Skeletal muscle satellite cell (primary cell): ENCODE measurements around the gene SPSB1.
A peak's percentile ranks its signal among the peaks of the same experiment; 100 is the strongest.

Source experiments
- H3K27me3 ChIP-seq: 2 replicates; pipeline ENCODE4 v1.7.0; 2013; ENCODE audit warnings: low read length; ENCODE audit not compliant: control insufficient read depth, insufficient read depth
- H3K36me3 ChIP-seq: 2 replicates; pipeline ENCODE4 v1.7.0; 2013; ENCODE audit warnings: mild to moderate bottlenecking, control low read depth, low read length; ENCODE audit not compliant: insufficient read depth
- H3K4me1 ChIP-seq: 2 replicates; pipeline ENCODE4 v1.7.0; 2013; ENCODE audit warnings: low read length; ENCODE audit not compliant: control insufficient read depth, insufficient read depth
- H3K4me2 ChIP-seq: 2 replicates; pipeline ENCODE4 v1.7.0; 2013; ENCODE audit warnings: mild to moderate bottlenecking, low read length
- H3K4me3 ChIP-seq: 2 replicates; pipeline ENCODE4 v1.7.0; 2013; ENCODE audit warnings: low read length
- H3K9ac ChIP-seq: 2 replicates; pipeline ENCODE4 v1.7.0; 2013; ENCODE audit warnings: mild to moderate bottlenecking, low read depth, low read length, moderate library complexity
- H3K9me3 ChIP-seq: replicated peaks from 2 replicates; pipeline ENCODE4 v1.7.0; 2013; ENCODE audit warnings: mild to moderate bottlenecking, control low read depth, low read length

Gene SPSB1

GRCh38 chr1:9308236-9308785 is 15.6 kb downstream of the SPSB1 start:
- Histone ChIP-seq H3K9me3 (no peaks in the 10 kb centered on the region), H3K4me3 (no peak overlapping the region), H3K9ac (no peak overlapping the region), H3K36me3 (no peaks in the 10 kb centered on the region), H3K4me1 (peaks cover 6% of the 10 kb centered on the region), H3K4me2 (no peak overlapping the region), H3K27me3 (no peaks in the 10 kb centered on the region)

DNA sequence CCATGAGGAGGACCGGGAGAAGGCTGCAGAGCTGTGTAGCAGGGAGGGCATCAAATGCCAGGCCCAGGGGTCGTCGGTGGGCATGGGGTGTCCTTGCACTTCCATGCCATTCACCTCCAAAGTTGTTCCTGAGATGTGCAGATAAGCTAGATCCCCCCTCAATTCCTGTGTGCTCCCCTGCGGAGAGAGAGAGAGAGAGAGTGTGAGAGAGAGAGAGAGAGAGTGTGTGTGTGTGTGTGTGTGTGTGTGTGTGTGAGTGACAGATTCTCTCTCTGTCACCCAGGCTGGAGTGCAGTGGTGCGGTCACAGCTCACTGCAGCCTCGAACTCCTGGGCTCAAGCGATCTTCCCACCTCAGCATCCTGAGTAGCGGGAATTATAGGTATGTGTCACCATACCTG is 16.4 kb downstream of the SPSB1 start:
- H3K27me3 ChIP-seq = no peaks in the 10 kb centered on the region
- no peaks in the 10 kb centered on the region for H3K36me3 ChIP-seq
- no peak overlapping the region for H3K4me3 ChIP-seq
- H3K4me2 ChIP-seq = no peak overlapping the region
- no peaks in the 10 kb centered on the region for H3K9me3 ChIP-seq
- no peaks in the 10 kb centered on the region for H3K4me1 ChIP-seq
- H3K9ac ChIP-seq = no peak overlapping the region

DNA sequence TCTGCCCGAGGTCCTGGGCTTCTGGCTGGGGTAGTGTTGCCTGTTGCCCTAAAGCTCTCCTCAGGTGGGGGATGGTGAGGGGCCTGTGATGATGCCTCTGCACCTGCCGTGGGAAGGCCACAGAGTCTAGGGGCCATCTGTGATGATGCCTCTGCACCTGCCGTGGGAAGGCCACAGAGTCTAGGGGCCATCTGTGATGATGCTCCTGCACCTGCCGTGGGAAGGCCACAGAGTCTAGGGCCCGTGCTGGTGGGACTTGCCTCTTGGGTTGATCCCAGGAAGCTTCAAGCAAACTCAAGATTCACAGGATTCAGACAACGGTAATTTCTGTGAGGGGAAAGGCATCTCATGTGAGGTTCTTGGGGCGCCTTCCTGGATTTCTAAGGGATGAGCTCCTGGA is 17.3 kb downstream of the SPSB1 start:
- Histone ChIP-seq H3K36me3 (peaks cover under 1% of the 10 kb centered on the region), H3K9ac (no peak overlapping the region), H3K27me3 (no peaks in the 10 kb centered on the region)

DNA sequence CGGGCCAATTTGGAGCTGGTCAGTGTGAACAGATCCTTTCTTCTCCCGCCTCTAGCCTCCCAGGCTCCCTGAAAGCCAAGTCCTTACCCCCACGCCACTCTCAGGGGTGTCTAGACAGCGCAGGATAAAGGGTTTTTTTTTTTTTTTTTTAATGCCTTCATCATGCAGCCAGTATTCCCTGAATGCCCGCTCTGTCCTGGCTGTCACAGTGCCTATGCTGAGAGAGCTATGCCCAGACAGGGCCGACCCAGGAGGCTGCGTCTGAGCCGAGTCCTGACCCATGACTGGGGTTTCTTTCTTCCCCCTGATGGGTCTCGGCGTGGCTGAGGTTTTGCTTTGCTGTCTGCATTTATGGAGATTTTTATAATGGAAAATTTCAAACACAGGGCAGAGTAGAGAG is 18.3 kb downstream of the SPSB1 start:
- no peaks in the 10 kb centered on the region for H3K9me3 ChIP-seq
- no peak overlapping the region for H3K4me3 ChIP-seq
- H3K4me1 ChIP-seq = peaks cover 15% of the 10 kb centered on the region
- H3K4me2 ChIP-seq = no peak overlapping the region
- H3K36me3 ChIP-seq = peaks cover 5% of the 10 kb centered on the region
- no peaks in the 10 kb centered on the region for H3K27me3 ChIP-seq
- H3K9ac ChIP-seq = no peak overlapping the region

More for the DNA sequence above, 17.3 kb downstream of the SPSB1 start:
- Histone ChIP-seq H3K9me3 (no peaks in the 10 kb centered on the region), H3K4me2 (no peak overlapping the region), H3K4me1 (peaks cover 5% of the 10 kb centered on the region), H3K4me3 (no peak overlapping the region)

- Histone ChIP-seq H3K27me3 (no peaks in the 10 kb centered on the region), H3K9ac (no peak overlapping the region), H3K4me2 (no peak overlapping the region), H3K4me3 (no peak overlapping the region), H3K36me3 (peaks cover 5% of the 10 kb centered on the region), H3K4me1 (peaks cover 20% of the 10 kb centered on the region), H3K9me3 (no peaks in the 10 kb centered on the region)
Measured at GRCh38 chr1:9311479-9311878, 18.8 kb downstream of the SPSB1 start.

DNA sequence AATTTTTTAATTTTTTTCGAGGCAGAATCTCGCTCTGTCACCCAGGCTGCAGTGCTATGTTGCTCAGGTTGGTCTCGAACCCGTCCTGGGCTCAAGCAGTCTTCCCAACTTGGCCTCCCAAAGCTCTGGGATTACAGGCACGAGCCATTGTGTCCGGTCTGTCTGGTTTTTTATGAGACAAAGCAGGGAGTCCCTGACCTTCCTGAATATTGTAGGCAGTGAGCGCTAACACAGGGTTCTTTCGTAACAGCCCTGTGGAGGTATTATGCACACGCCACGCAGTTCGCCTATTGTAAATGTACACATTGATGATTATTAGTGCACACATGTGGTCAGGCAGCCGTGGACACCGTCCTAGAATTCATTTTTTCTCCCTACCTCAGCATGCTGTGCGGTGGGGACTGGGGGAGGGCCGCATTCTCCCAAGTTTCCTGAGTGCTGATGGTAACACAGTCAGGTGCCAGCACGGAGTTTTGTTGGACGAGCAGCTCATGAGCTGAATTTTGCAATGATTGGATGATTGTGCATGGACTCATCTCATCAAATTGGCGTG is 19.6 kb downstream of the SPSB1 start:
- no peaks in the 10 kb centered on the region for H3K9me3 ChIP-seq
- H3K9ac ChIP-seq = no peak overlapping the region
- no peak overlapping the region for H3K4me2 ChIP-seq
- H3K27me3 ChIP-seq = no peaks in the 10 kb centered on the region
- peaks cover 27% of the 10 kb centered on the region for H3K4me1 ChIP-seq
- peaks cover 5% of the 10 kb centered on the region for H3K36me3 ChIP-seq
- H3K4me3 ChIP-seq = no peak overlapping the region

GRCh38 chr1:9313576-9313975 is 20.9 kb downstream of the SPSB1 start:
- H3K9me3 ChIP-seq = no peaks in the 10 kb centered on the region
- no peaks in the 10 kb centered on the region for H3K27me3 ChIP-seq
- no peak overlapping the region for H3K4me2 ChIP-seq
- H3K9ac ChIP-seq = no peak overlapping the region
- no peak overlapping the region for H3K4me3 ChIP-seq
- H3K36me3 ChIP-seq = peaks cover 5% of the 10 kb centered on the region
- peaks cover 39% of the 10 kb centered on the region for H3K4me1 ChIP-seq

DNA sequence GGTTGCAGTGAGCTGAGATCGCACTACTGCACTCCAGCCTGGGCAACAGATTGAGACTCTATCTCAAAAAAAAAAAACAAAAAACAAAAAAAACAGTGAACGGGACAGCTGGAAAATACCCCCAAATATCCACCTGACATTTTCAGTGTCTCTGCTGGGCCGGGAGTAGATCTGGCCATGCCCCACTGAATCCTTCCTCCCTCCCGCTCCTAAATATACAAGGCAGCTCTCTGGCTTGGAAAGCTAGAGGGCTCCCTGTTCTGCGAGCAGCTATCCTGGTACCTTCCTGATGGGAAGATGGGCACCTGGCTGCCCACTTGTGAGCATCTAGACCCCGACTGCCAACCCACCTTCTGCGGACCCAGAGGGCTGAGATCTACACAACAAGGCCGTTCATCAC is 21.4 kb downstream of the SPSB1 start:
- no peak overlapping the region for H3K9ac ChIP-seq

DNA sequence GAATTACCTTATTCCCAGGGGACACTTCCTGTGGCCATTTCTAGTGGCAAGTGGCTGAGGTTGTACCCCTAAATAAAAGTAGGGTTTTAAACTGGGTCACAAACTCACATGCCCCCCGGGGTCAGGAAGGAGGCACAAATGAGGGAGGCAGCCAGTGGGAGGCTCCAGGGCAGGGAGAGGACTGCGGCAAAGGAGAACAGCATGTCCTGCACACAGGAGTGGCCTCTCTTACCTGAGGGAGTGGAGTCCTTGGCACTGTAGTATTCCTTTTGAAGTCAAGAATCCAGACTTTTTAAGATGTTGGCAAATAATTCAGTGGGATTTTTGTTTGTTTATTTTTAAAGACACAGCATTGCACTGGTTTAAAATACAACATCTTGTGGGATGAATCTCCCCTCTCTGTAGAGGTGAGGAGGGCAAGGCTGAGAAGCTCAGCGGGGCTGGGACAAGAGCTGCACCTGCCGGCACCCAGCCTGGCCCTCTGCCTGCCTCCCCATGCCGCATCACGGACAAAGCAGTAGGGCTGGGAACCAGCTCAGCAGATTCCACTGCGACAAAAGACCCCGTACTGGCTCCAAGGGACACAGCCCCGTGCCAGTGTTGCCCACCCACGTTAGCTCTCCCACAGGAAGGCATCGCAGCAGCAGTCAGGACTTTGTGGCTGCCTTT is 22.2 kb downstream of the SPSB1 start:
- Histone ChIP-seq H3K4me3 (no peak overlapping the region), H3K4me2 (peak overlapping the region; percentile 63), H3K27me3 (no peaks in the 10 kb centered on the region), H3K9ac (peak overlapping the region; percentile 3), H3K4me1 (peaks cover 39% of the 10 kb centered on the region), H3K36me3 (peaks cover 5% of the 10 kb centered on the region), H3K9me3 (no peaks in the 10 kb centered on the region)

More for the DNA sequence above, 21.4 kb downstream of the SPSB1 start:
- no peak overlapping the region for H3K4me3 ChIP-seq
- H3K4me2 ChIP-seq = no peak overlapping the region
- peaks cover 39% of the 10 kb centered on the region for H3K4me1 ChIP-seq
- no peaks in the 10 kb centered on the region for H3K27me3 ChIP-seq
- no peaks in the 10 kb centered on the region for H3K9me3 ChIP-seq
- H3K36me3 ChIP-seq = peaks cover 5% of the 10 kb centered on the region

DNA sequence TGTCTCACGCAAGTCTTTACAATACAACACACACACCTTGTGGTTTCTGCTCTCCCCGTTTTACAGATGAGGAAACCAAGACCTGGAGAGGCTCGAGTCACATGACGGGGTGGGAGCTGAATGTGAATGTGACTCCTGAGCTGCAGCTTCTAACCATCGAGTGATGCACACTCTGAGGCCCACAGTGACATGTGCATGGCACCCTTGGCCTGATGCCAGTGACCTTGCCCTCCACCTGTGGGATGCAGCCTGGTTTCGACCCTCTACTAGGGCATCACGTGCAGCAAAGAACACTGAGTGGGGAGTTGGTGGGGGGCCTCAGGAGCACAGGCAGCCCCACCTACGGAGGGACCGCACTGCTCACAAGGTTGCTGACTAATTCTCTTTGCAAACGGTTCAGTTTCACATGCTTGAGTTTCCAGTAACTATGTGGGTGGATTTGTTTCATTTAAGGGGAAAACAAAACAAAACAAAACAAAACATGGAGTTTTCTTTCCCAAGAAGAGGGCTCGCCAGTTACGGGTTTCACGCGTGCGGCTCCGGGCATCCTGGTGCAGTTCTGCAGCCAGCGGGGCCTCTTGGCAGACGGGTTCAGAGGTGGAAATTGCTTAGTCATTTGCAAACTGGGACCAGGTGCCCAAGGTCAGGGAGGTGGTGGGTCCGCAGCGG is 22.9 kb downstream of the SPSB1 start:
- peaks cover 39% of the 10 kb centered on the region for H3K4me1 ChIP-seq
- peaks cover 5% of the 10 kb centered on the region for H3K36me3 ChIP-seq
- no peaks in the 10 kb centered on the region for H3K9me3 ChIP-seq
- H3K9ac ChIP-seq = peak overlapping the region; percentile 54
- no peak overlapping the region for H3K4me3 ChIP-seq
- H3K4me2 ChIP-seq = peak overlapping the region; percentile 63
- no peaks in the 10 kb centered on the region for H3K27me3 ChIP-seq

GRCh38 chr1:9316080-9316444 is 23.4 kb downstream of the SPSB1 start:
- H3K4me3 ChIP-seq = no peak overlapping the region
- no peaks in the 10 kb centered on the region for H3K27me3 ChIP-seq
- no peaks in the 10 kb centered on the region for H3K9me3 ChIP-seq
- H3K4me1 ChIP-seq = peaks cover 40% of the 10 kb centered on the region
- peak overlapping the region; percentile 54 for H3K9ac ChIP-seq
- H3K36me3 ChIP-seq = peaks cover 5% of the 10 kb centered on the region
- peak overlapping the region; percentile 63 for H3K4me2 ChIP-seq
